Colonic mucosa (tissue), 4 donors: Measurements from ENCODE around the gene ENKUR. TPM values are rescaled to one million over a fixed set of nuclear protein-coding genes. Genes with fewer than 3 reads are reported as not detected.

Source experiments
- DNase-seq: peaks from one replicate; pipeline ENCODE4 v3.0.0-alpha.2; 2020
- H3K27ac ChIP-seq: fragments of 200-600 bp; one replicate; pipeline ENCODE4 v1.8.0; 2021
- H3K27me3 ChIP-seq: fragments of 200-600 bp; one replicate; pipeline ENCODE4 v1.8.0; 2021
- H3K36me3 ChIP-seq: fragments of 200-600 bp; one replicate; pipeline ENCODE4 v1.8.0; 2021
- H3K4me1 ChIP-seq: fragments of 200-600 bp; one replicate; pipeline ENCODE4 v1.8.0; 2021; ENCODE audit warnings: mild to moderate bottlenecking
- H3K4me3 ChIP-seq: fragments of 200-600 bp; one replicate; pipeline ENCODE4 v1.8.0; 2021
- H3K9ac ChIP-seq, 2 donors: one replicate each; pipeline ENCODE4 v1.7.0; 2013; ENCODE audit warnings: control low read depth in 2 of 2, low read depth in 2 of 2, low read length in 2 of 2
- H3K9me3 ChIP-seq: fragments of 200-600 bp; one replicate; pipeline ENCODE4 v1.8.0; 2021
- CTCF ChIP-seq: fragments of 200-600 bp; IDR thresholded peaks from one replicate; pipeline ENCODE4 v1.8.0; 2022; ENCODE audit warnings: antibody characterized with exemption, mild to moderate bottlenecking
- intact Hi-C: fragments of 100-400 bp; cut with DNase I; formaldehyde crosslinking; loops from one replicate; pipeline ENCODE4 v1.14.1; 2022
- total RNA-seq, 2 donors: library from RNA; stranded (reverse); fragmentation: NEBNext Ultra II Directional in 1 of 2; extraction: Animal tissue kit (Norgen Biotek cat#: 25700) in 1 of 2; gene quantifications; one replicate each; pipeline ENCODE4 v1.2.1, GENCODE V29; 2021
- donor health status: healthy.
- donor health status: DM: no; HTN: no; CAD: no.
- donor health status: DM: no; HTN: no; CAD: no.

The ENKUR gene
- total RNA-seq, 2 donors from 2014 or later = 0.20 to 0.48 TPM

GRCh38 chr10:25039531-25039930 lies 23.6 kb upstream of the ENKUR start:
- Histone ChIP-seq H3K9ac (no peak overlapping the region), H3K27ac (no peak overlapping the region), H3K27me3 (no peaks in the 10 kb centered on the region), H3K9me3 (no peaks in the 10 kb centered on the region), H3K4me1 (no peaks in the 10 kb centered on the region), H3K4me3 (no peak overlapping the region), H3K36me3 (no peaks in the 10 kb centered on the region)
- no peak for DNase-seq
- intact Hi-C loops = no loop called here
- TF ChIP-seq CTCF = no peak

GRCh38 chr10:25038325-25038724 lies 22.4 kb upstream of the ENKUR start:
- no peak for DNase-seq
- H3K4me3 ChIP-seq = no peak overlapping the region
- TF ChIP-seq CTCF = no peak
- no peak overlapping the region for H3K9ac ChIP-seq
- H3K27ac ChIP-seq = no peak overlapping the region
- intact Hi-C loops = no loop called here
- H3K9me3 ChIP-seq = no peaks in the 10 kb centered on the region
- H3K36me3 ChIP-seq = no peaks in the 10 kb centered on the region
- H3K4me1 ChIP-seq = no peaks in the 10 kb centered on the region
- no peaks in the 10 kb centered on the region for H3K27me3 ChIP-seq

GRCh38 chr10:25036381-25036780 lies 20.4 kb upstream of the ENKUR start:
- intact Hi-C loops = no loop called here

GRCh38 chr10:25029519-25029918 lies 13.6 kb upstream of the ENKUR start:
- no peaks in the 10 kb centered on the region for H3K4me1 ChIP-seq
- H3K4me3 ChIP-seq = no peak overlapping the region
- no peaks in the 10 kb centered on the region for H3K9me3 ChIP-seq
- intact Hi-C loops = loop anchor here (5.0 kb wide), 1 partner anchor 53 kb away; no protein-coding TSS in a partner anchor
- no peak overlapping the region for H3K9ac ChIP-seq
- H3K27ac ChIP-seq = no peak overlapping the region
- no peaks in the 10 kb centered on the region for H3K36me3 ChIP-seq
- no peak for DNase-seq
- TF ChIP-seq CTCF = no peak
- H3K27me3 ChIP-seq = no peaks in the 10 kb centered on the region

More at GRCh38 chr10:25036381-25036780, 20.4 kb upstream of the ENKUR start:
- Histone ChIP-seq H3K9me3 (no peaks in the 10 kb centered on the region), H3K27me3 (no peaks in the 10 kb centered on the region), H3K4me3 (no peak overlapping the region), H3K36me3 (no peaks in the 10 kb centered on the region), H3K4me1 (no peaks in the 10 kb centered on the region), H3K27ac (no peak overlapping the region), H3K9ac (no peak overlapping the region)
- no peak for TF ChIP-seq CTCF
- no peak for DNase-seq

GRCh38 chr10:25028711-25029110 lies 12.8 kb upstream of the ENKUR start:
- intact Hi-C loops = loop anchor here (5.0 kb wide), 1 partner anchor 54 kb away; no protein-coding TSS in a partner anchor
- Histone ChIP-seq H3K36me3 (no peaks in the 10 kb centered on the region), H3K27ac (no peak overlapping the region), H3K4me3 (no peak overlapping the region), H3K9ac (no peak overlapping the region), H3K4me1 (no peaks in the 10 kb centered on the region), H3K9me3 (no peaks in the 10 kb centered on the region), H3K27me3 (no peaks in the 10 kb centered on the region)
- no peak for DNase-seq
- TF ChIP-seq CTCF = no peak
